GM23338 (cell line): Measurements from ENCODE around the gene TMPRSS11D. TPM values are rescaled to one million over a fixed set of nuclear protein-coding genes. Genes with fewer than 3 reads are reported as not detected.

ENCODE experiments used
- ATAC-seq: fragments of 200-7000 bp; cut with Tn5 transposase; 3 replicates; pipeline ENCODE4 v1.9.1; 2020
- DNase-seq: peaks from one replicate; pipeline ENCODE4 v3.0.0-alpha.2; 2015; ENCODE audit warnings: low spot score
- H2AFZ ChIP-seq: fragments of 200-600 bp; sonication (generic); 2 replicates; pipeline ENCODE4 v1.8.0; 2016; ENCODE audit warnings: antibody characterized with exemption, mild to moderate bottlenecking, moderate library complexity
- H3F3A ChIP-seq: fragments of 200-600 bp; sonication (generic); replicated peaks from 2 replicates; pipeline ENCODE4 v1.8.0; 2017; ENCODE audit warnings: antibody characterized with exemption, mixed run types, low read depth
- H3K27ac ChIP-seq: fragments of 200-600 bp; sonication (generic); 2 replicates; pipeline ENCODE4 v1.6.1; 2016; ENCODE audit warnings: low read depth
- H3K27me3 ChIP-seq: fragments of 200-600 bp; sonication (generic); 2 replicates; pipeline ENCODE4 v1.8.0; 2016; ENCODE audit warnings: mild to moderate bottlenecking, mixed run types, moderate library complexity; ENCODE audit not compliant: insufficient read depth
- H3K36me3 ChIP-seq: fragments of 200-600 bp; sonication (generic); 2 replicates; pipeline ENCODE4 v1.8.0; 2016; ENCODE audit warnings: mild to moderate bottlenecking; ENCODE audit not compliant: insufficient read depth
- H3K4me1 ChIP-seq: fragments of 200-600 bp; sonication (generic); 2 replicates; pipeline ENCODE4 v1.8.0; 2016; ENCODE audit warnings: mild to moderate bottlenecking, moderate library complexity; ENCODE audit not compliant: insufficient read depth
- H3K4me2 ChIP-seq: fragments of 200-600 bp; sonication (generic); 2 replicates; pipeline ENCODE4 v1.7.1; 2017; ENCODE audit warnings: mixed run types
- H3K4me3 ChIP-seq: fragments of 200-600 bp; sonication (generic); 2 replicates; pipeline ENCODE4 v1.6.1; 2016; ENCODE audit warnings: mixed run types
- H3K79me2 ChIP-seq: fragments of 200-600 bp; sonication (generic); replicated peaks from 2 replicates; pipeline ENCODE4 v1.8.0; 2017; ENCODE audit warnings: mild to moderate bottlenecking; ENCODE audit not compliant: insufficient read depth
- H3K9me2 ChIP-seq: fragments of 200-600 bp; sonication (generic); 2 replicates; pipeline ENCODE4 v1.8.0; 2017; ENCODE audit not compliant: insufficient read depth
- H4K20me1 ChIP-seq: fragments of 200-600 bp; sonication (generic); replicated peaks from 2 replicates; pipeline ENCODE4 v1.8.0; 2017; ENCODE audit warnings: mild to moderate bottlenecking; ENCODE audit not compliant: insufficient read depth
- H3K27ac Mint-ChIP-seq: 2 replicates; pipeline ENCODE4 v1.8.0; 2020; ENCODE audit warnings: inconsistent platforms, mild to moderate bottlenecking, moderate library complexity, mixed read lengths
- H3K27me3 Mint-ChIP-seq: 3 replicates; pipeline ENCODE4 v1.8.0; 2022; ENCODE audit warnings: low read depth, mild to moderate bottlenecking, moderate library complexity, mixed read lengths, inconsistent platforms; ENCODE audit not compliant: insufficient read depth, poor library complexity
- H3K36me3 Mint-ChIP-seq: 3 replicates; pipeline ENCODE4 v1.8.0; 2021; ENCODE audit warnings: low read depth, mild to moderate bottlenecking, inconsistent platforms, moderate library complexity, mixed read lengths
- H3K4me1 Mint-ChIP-seq: 3 replicates; pipeline ENCODE4 v1.8.0; 2020; ENCODE audit warnings: mild to moderate bottlenecking, inconsistent platforms, mixed read lengths
- H3K4me3 Mint-ChIP-seq: 3 replicates; pipeline ENCODE4 v1.8.0; 2021; ENCODE audit warnings: moderate library complexity, mild to moderate bottlenecking, inconsistent platforms, mixed read lengths
- H3K9me3 Mint-ChIP-seq: 3 replicates; pipeline ENCODE4 v1.8.0; 2020; ENCODE audit warnings: moderate library complexity, mild to moderate bottlenecking, inconsistent platforms, mixed read lengths
- CREB1 ChIP-seq: fragments of 250-450 bp; sonication (Bioruptor Pico); IDR thresholded peaks from 2 replicates; pipeline ENCODE4 v1.5.0; 2020; ENCODE audit warnings: low read depth, mild to moderate bottlenecking, moderate library complexity
- CTCF ChIP-seq, 2 experiments: fragments of 200-600 bp in 1 of 2; sonication (generic) in 1 of 2; conservative IDR thresholded peaks; 2 replicates each; pipeline versions ENCODE4 v1.5.1 to v1.6.1; 2016 to 2017; ENCODE audit warnings: antibody characterized with exemption in 2 of 2, low read depth in 2 of 2, mild to moderate bottlenecking in 2 of 2, moderate library complexity in 1 of 2
- ETS1 ChIP-seq: IDR thresholded peaks from 2 replicates; pipeline ENCODE4 v1.6.1; 2016; ENCODE audit warnings: antibody characterized with exemption
- EZH2 ChIP-seq: fragments of 200-600 bp; sonication (generic); IDR thresholded peaks from one replicate; pipeline ENCODE4 v1.8.0; 2017; ENCODE audit warnings: antibody characterized with exemption, mild to moderate bottlenecking, low read depth; ENCODE audit not compliant: unreplicated experiment
- EZH2phosphoT487 ChIP-seq: fragments of 200-600 bp; sonication (generic); IDR thresholded peaks from one replicate; pipeline ENCODE4 v1.8.1; 2018; ENCODE audit warnings: antibody characterized with exemption; ENCODE audit not compliant: unreplicated experiment
- JUNB ChIP-seq: IDR thresholded peaks from one replicate; pipeline ENCODE4 v1.6.1; 2016; ENCODE audit warnings: antibody characterized with exemption; ENCODE audit not compliant: unreplicated experiment
- NANOG ChIP-seq: IDR thresholded peaks from 2 replicates; pipeline ENCODE4 v1.6.1; 2016; ENCODE audit warnings: antibody characterized with exemption, borderline replicate concordance
- POLR2AphosphoS5 ChIP-seq: IDR thresholded peaks from 2 replicates; pipeline ENCODE4 v1.6.1; 2016; ENCODE audit warnings: antibody characterized with exemption, low read depth
- REST ChIP-seq: IDR thresholded peaks from one replicate; pipeline ENCODE4 v1.6.1; 2018; ENCODE audit warnings: antibody characterized with exemption; ENCODE audit not compliant: unreplicated experiment
- STAT1 ChIP-seq: IDR thresholded peaks from one replicate; pipeline ENCODE4 v1.6.1; 2016; ENCODE audit warnings: antibody characterized with exemption; ENCODE audit not compliant: unreplicated experiment
- ZNF114 ChIP-seq: fragments of 250-450 bp; sonication (Bioruptor Pico); IDR thresholded peaks from 2 replicates; pipeline ENCODE4 v1.5.0; 2020; ENCODE audit warnings: mild to moderate bottlenecking, moderate library complexity
- ZNF331 ChIP-seq: fragments of 250-450 bp; sonication (Bioruptor Pico); IDR thresholded peaks from 2 replicates; pipeline ENCODE4 v1.5.0; 2020; ENCODE audit warnings: low read depth, mild to moderate bottlenecking, moderate library complexity
- ZNF462 ChIP-seq: fragments of 250-450 bp; sonication (Bioruptor Pico); IDR thresholded peaks from 2 replicates; pipeline ENCODE4 v1.5.0; 2020; ENCODE audit warnings: mild to moderate bottlenecking, moderate library complexity
- polyA plus RNA-seq: library from polyadenylated mRNA; unstranded; fragments of >200 nt; fragmentation: Nextera tagmentation; extraction: Ambion mirVana; gene quantifications from 2 replicates; pipeline ENCODE4 v1.2.1, GENCODE V29; 2016
- total RNA-seq: library from RNA; depleted of rRNA; stranded (reverse); fragments of >200 nt; shearing (Covaris generic); gene quantifications from 2 replicates; pipeline ENCODE4 v1.2.3, GENCODE V29; 2014

Gene TMPRSS11D
- total and polyA plus RNA-seq, 2 experiments from 2014 or later = not detected

GRCh38 chr4:67880866-67881610 is 2.8 kb downstream of the TMPRSS11D start:
- Mint-ChIP-seq H3K27ac (no peak overlapping the region; the same call in 1 of the 2 replicates), H3K36me3 (no peaks in the 10 kb centered on the region), H3K4me1 (peaks cover 9% of the 10 kb centered on the region; the same call in 2 of the 3 replicates), H3K9me3 (no peaks in the 10 kb centered on the region), H3K27me3 (no peaks in the 10 kb centered on the region), H3K4me3 (no peak overlapping the region)
- no peak for DNase-seq
- Histone ChIP-seq H3K4me3 (no peak overlapping the region), H3K9me2 (no peaks in the 10 kb centered on the region), H4K20me1 (no peaks in the 10 kb centered on the region), H3K27ac (no peak overlapping the region), H3K4me2 (no peak overlapping the region), H3K4me1 (no peaks in the 10 kb centered on the region), H3F3A (no peaks in the 10 kb centered on the region), H2AFZ (peak overlapping the region; percentile 64), H3K36me3 (no peaks in the 10 kb centered on the region), H3K79me2 (no peaks in the 10 kb centered on the region), H3K27me3 (no peaks in the 10 kb centered on the region)
- no peak for ATAC-seq
- TF ChIP-seq CREB1 (CRISPR knock-in tag) (no peak), ZNF331 (CRISPR knock-in tag) (no peak), POLR2AphosphoS5 (no peak), CTCF (conservative IDR thresholded peaks at IDR 0.05; ENCODE audit: low read depth in 2 of 2) (no peak), ZNF114 (CRISPR knock-in tag) (no peak), EZH2phosphoT487 (no peak), STAT1 (no peak), JUNB (no peak), EZH2 (no peak), REST (no peak), ETS1 (no peak), ZNF462 (CRISPR knock-in tag) (no peak), NANOG (no peak)
